Measurements from ENCODE around the gene APMAP.

- no peak for TF ChIP-seq CTCF (IDR thresholded peaks at IDR 0.05; ENCODE audit: insufficient read depth, low read length, poor library complexity, severe bottlenecking)
- TF ChIP-seq EZH2phosphoT487 (conservative IDR thresholded peaks at IDR 0.05; ENCODE audit: low read length), result no peak
Measured at GRCh38 chr20:24985802-24986201, 6.7 kb downstream of the APMAP start.
